Stimulated activated CD8-positive, alpha-beta memory T cell treated with anti-CD3 and anti-CD28 coated beads, Interleukin-15, amount 100 ng/mL, for 48 hours (primary cell): ENCODE measurements around the gene IFNK.

Experiments used
- DNase-seq, 2 donors: peaks; one replicate each; pipeline ENCODE4 v3.0.0-alpha.2; 2020; ENCODE audit warnings: low read depth in 2 of 2

IFNK gene

GRCh38 chr9:27511771-27512170, 12.3 kb upstream of the IFNK start:
- DNase-seq: no peak

- DNase-seq: no peak
These were observed 9.5 kb upstream of the IFNK start for GRCh38 chr9:27514551-27514950.

- DNase-seq: no peak
These were observed 6.1 kb upstream of the IFNK start for GRCh38 chr9:27518006-27518405.

DNA sequence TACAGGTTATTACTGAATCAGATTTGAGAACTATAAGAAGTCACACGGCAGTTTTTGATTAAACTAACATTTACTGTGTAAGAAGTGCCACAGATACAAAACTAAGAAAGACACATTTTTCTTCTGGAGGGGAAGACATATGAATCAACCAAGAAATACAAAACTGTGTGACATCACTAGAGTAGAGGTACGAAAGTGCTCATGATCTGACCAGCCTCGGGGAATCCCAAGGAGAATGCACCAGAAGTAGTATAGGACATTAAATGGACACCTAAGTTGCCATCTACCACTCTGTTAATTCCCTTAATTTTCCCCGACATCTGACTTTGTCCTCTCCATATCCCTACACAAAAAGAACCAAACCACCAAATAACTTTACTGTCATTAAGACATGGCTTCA, 5.3 kb upstream of the IFNK start:
- no peak for DNase-seq

DNA sequence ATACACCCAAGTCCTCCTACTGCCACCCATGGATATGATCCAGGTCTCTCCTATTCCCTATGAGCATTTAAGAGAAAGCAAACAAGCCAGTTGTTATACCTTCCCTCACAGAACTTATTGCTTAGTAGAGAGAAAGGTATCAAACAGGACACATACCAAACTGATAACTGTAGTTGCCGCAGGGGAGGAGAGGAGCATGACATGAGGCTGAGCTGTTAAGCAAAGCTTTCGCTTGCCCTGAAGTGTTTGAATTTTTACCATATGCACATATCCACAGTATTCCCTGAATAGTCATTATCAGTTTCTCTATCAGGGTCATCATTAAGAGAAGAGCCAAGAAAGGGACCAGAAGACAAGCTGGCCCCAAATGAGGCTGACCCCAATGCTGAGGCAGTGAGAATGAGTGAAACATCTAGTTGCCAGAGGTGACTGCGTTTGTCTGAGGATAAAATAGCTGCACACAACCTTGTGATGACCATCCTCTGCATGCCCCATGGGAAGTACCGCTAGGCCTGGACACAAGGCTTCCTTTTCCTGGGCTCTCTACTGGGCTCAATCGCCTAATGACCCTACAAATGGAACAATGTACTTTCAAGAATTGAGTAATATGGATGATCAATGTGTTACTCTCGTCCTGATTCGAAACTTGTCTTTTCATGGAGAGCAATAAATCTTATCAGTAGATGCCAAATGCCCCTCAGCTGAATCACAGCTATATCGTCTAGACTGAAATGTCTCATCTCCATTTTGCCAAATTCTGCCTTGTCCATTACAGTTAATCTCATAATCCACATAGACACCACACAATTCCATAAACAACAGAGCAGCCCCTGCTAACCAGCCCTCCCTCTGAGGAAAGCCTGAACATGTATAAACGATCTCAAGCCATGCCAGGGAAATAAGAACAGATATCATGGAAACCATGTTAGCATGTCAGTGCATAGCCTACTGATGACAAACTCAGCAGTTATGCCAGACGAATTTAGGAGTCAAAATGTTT, 4.3 kb upstream of the IFNK start:
- DNase-seq: no peak

GRCh38 chr9:27520986-27521385, 3.1 kb upstream of the IFNK start:
- DNase-seq: no peak

DNA sequence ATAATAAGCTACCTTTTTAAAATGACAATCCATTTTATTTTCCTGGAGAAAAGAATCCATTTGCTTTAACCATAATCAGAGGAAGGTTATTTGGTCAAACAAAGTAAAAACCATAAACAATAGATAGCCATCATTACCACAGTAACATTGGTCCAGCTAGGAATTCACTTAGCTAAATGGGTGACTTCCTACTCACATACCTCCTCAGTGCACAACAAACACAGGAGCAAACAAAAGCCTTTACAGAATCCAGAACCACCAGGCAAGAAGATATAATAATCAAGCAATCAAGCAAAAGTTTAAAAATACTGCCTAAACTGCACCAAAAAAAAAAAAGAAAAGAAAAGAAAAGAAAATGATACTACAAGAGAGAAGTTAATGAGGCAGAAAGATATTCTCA, 949 bp upstream of the IFNK start:
- no peak for DNase-seq

GRCh38 chr9:27527702-27528075, 3.6 kb downstream of the IFNK start:
- no peak for DNase-seq

- peak in 1 of 2 donors; percentile 47 for DNase-seq
These were observed 4.2 kb downstream of the IFNK start for GRCh38 chr9:27528076-27528885.

DNA sequence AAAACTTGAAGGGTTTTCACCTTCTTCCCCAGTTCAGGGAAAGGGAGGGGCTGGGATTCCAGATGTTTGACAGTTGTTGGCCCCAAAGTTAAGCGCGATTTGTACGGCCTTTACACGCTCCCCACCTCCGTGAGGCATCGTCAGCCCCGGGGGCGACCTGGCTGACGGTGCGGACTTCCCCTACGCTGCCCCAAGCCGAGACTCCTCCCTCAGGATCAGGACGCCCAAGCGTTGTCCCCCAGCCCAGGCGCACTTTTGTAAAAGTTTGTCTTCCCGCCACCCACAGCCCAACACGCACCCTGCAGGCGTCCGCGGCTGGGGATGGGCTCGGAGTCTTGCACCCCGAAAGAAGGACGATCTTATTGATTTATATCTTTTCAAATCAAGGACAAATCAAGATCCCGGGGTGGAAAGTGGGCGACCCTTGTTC, 4.8 kb downstream of the IFNK start:
- DNase-seq: peak; percentile 36 to 45

- DNase-seq: peak; percentile 61 to 70
These were observed 5.5 kb downstream of the IFNK start, which contains the start of gene MOB3B for GRCh38 chr9:27529316-27530278. Gene MOB3B (minus strand): TSS chr9:27529814. CDS start chr9:27455550, 74,264 bp downstream.

DNA sequence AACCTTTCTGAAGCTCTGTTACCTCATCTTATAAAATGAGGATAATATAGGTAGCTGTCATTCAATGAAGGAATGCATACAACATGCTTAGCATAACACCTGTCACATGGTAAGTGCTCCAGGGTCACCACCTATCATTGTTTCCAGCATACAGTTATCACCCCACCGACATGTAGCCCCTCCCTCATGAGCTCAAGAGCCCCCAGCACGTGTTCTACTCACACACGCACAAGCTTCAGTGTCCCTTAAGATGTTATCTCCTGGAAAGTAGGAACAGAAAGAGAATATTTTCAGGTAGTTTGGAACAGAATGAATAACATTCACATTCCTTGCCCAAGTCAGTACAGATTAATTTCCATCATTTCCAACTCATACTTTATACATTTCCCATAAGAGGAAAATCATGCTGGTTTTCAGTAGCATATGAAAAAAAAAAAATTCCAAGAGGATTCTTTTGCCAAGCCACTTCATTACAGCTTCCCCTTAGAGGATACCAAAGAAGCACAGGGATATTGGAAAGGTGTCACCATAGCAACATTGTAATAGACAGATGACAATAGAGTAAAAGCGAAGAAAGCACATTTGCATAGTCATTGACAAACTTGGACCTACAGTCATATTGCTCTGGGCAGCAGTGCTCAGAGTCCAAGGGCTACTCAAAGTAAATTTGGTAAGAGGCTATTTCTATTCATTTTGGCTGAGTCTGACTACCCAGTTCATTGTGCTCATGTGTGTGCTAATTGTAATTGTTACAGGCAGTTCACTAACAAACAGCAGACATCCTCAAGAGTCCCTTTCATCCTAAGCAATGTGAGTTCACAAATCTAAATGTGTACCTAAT, 7.0 kb downstream of the IFNK start:
- no peak for DNase-seq

- no peak for DNase-seq
These were observed 8.0 kb downstream of the IFNK start for GRCh38 chr9:27532046-27532445.

DNA sequence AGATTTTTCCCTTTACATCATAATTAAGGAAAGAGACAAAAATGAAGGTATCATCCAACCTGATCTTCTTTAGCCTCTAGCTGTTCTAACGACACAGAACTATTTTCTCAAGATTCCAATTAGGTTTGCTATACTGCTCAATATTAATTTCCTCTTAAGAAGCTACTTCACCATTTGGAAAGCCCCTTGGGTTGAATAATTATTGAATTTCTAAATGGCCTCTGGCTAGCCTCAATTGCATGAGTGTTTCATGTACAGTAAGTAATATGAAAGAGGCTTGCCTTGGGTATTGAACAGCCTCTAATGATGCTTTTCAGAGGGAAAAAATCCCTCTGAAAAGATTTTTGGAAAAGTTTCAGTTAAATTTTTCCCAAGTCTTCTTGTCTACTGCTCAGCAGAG, 9.2 kb downstream of the IFNK start:
- no peak for DNase-seq

GRCh38 chr9:27534131-27534530, 10.0 kb downstream of the IFNK start:
- no peak for DNase-seq

DNA sequence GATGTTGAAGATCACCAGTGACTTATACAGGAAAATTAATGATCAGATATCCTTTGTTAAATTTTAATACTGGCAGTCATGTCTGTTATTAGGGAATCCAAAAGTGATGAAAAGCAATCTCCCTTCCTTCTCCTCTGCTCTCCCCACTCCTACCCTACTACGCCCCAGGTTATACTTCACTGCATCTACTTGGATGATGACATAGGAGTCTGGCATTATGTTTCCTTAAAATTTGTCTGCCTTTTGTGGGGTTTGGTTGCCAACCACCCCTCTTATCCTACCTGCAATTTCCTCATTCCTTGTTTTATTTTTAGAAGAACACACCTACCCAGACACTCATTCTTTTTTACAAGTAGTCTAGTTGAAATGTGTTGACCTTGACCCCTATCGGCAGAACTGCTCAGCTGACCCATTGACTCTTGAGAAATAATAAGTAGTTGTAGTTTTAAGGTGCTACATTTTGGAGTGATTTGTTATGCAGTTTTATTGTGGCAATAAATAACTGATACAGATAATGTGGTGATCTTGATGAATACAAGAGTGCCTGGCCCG, 10.6 kb downstream of the IFNK start:
- DNase-seq: no peak

- DNase-seq: no peak
These were observed 11.6 kb downstream of the IFNK start for GRCh38 chr9:27535701-27536118.

- DNase-seq: no peak
These were observed 12.1 kb downstream of the IFNK start for GRCh38 chr9:27536168-27536567.

GRCh38 chr9:27537027-27537435, 12.9 kb downstream of the IFNK start:
- no peak for DNase-seq

DNA sequence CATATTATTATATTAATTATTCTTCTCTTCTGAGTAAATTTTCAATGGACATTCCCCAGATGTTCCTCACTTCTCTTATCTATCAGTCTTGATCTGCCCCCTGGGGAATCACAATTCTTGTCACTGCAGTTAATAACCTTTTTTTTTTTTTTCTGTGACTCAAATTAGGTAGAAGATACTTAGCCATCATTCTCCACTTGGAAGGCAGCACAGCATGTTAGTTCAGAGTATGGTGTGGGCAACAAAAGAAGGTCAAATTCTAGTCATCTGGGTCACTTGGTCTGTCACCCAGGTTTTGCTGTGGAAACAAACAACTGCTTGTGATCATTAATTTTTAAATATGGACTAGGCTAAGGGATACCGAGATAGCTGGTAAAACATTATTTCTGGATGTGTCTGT, 13.7 kb downstream of the IFNK start:
- no peak for DNase-seq
